Dedifferentiated amniotic fluid mesenchymal stem cell (primary cell): Measurements from ENCODE around the gene KCNB1.
"Not testable (repeated sequence)": the region's sequence is repeated elsewhere in the genome, so short reads cannot be mapped to it uniquely, and the experiment has no call there.

Experiments
- DNase-seq: peaks from one replicate; pipeline ENCODE4 v3.0.0-alpha.2; 2016; ENCODE audit errors: extremely low spot score

KCNB1 gene

DNA sequence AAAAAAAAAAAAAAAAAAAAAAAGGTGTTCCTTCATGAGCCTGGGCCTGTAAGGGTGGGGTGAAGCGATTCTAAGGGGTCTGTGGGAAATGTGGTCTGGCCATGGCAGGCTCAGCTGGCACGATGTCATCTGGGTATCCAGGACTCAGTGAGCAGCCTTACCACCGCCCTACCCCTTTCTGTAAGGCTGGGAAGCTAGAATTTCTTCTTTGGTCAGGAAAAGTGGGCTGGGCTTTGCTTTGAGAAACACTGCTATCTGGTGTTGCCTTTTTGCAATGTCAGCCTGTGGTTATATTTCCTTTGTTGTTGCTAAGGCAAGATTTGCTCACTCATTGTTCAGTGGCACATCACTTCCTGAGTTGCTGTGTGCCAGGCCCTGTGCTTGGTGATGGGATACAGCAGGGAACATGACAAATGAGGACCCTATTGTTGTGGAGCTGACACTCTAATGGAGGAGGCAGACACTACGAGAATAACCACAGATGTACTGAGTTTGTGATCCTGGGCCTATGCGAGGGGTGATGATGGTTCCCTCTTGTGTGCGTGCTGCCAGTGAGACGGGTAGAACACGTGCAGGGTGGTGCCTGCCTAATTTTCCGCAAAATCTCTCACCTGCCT is 158.7 kb downstream of the KCNB1 start:
- peak; percentile 93 for DNase-seq

DNA sequence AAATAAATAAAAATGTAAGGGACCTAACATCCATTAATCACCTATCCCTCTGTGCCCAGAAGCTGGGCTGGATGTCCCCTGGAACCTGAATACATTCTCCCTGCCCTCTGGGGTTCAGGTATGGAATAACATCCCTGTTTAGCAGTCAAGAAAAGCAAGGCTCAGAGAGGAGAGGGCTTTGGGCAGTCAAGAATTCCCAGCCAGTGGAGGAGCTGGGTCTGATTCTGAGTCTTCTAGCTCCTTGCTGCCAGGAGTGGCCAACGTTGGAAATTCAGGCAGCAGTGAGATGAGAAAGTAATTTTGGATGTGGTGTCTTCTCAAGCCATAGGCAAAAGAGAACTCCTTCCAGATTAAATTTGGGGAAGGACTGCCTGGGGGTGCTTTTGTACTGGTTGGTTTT is 162.0 kb downstream of the KCNB1 start:
- peak; percentile 60 for DNase-seq

DNA sequence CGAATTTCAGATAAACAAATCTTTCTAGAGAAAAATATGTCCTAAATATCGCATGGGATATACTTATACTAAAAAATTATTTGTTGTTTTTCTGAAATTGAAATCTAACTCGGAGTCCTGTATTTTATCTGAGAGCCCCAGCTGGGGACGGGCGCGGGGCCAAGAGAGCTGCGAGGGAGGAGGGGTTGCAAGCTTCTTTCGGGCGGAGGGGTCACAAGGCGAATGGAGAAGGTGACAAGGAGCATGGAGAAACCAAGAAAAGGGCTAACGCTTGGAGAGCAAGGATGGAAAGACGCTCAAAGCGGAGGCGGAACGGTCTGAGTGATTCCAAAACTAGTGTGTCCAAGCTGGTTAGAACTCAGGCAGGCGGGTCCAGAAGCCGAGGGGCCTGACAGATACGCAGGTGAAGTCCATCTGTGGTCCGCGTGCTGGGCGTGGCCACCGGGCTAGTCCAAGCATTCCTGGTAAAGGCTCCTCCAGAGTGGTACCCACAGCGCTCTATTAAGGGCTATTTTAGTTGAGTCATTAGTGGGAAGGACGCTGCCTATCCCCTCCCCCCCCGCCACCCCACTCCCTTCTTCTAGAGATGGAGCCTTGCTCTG is 163.2 kb downstream of the KCNB1 start:
- no peak for DNase-seq

DNA sequence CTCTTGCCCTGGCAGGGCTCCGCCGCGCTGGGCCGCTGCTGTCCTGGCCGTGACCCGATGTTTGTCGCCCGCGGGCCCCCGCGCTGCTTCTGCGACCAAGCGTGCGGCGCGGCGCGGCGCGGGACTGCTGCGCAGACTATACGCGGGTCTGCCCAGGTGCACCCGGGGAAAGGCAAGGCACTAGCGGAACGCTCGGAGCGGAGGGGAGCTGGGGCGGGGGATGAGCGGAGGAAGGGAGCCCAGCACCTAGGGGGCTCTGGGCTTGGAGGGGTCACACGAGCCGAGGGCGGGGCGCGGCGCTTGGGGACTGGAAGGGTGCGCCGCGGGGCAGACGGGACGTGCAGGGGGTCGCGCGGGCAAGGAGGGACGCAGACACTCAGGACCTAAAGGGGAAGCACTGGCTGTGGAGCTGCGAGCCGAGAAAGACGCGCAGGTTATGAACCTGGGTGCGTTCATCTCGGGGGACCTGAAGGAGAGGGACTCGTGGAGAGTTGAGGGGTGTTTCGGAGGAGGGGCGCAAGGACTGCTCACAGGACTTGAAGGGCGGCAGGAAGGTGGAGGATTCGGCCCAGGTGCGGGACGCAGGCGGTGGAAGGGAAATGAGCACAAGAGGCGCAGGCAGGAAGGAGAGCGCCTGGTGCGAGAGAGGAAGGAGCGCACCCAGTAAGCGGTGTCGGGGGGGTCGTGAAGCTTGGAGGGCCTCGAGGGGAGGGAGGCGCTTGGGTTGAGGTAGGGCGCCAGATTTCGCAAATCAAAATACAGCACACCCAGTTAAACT is 163.8 kb downstream of the KCNB1 start:
- DNase-seq: no peak

DNA sequence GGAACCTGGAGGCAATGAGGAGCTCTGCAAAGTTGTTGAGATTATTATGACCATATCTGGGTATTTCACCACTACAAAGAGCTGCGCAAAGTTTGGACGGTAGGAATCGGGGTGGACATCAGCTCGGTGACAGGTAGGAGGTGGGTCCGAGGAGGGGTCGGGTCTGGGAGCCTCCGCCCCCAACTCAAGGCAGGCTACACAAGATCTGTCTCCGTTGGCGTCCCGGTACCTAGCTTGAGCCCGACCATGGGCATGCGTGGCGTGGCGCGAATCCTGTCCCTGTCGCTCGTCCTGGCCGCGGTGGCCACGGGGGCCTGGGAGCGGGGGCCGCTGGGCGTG is 164.4 kb downstream of the KCNB1 start:
- no peak for DNase-seq

DNA sequence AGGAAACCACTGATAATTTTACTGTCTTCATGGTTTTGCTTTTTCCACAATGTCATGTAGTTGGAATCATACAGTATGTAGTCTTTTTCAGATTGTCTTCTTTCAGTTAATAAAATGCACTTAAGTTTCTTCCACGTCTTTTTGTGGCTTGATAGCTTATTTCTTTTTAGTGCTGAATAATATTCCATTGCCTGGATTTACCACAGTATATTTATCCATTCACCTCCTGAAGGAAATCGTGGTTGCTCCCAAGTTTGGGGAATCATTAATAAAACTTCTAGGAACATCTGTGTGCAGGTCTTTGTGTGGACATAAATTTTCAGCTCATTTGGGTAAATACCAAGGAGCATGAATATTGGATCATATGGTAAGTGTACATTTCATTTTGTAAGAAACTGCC is 165.8 kb downstream of the KCNB1 start:
- no peak for DNase-seq

DNA sequence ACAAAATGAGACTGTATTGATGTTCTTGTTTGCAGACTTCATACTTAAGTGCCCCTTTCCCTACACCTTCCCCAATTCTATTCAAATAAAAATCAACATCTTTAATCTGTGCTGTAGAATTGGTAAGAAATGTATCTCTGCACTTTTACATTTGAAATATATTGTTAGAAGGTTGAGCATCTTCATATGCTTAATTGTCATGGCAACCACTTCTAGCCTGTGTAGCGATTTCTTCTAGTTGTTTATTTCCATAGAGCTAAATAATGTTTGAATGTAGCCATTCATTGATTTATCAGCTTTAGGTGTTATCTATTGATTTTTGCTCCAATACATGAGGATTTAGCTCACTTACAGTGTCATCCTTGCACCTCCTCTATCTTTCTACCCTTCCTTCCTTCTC is 166.9 kb downstream of the KCNB1 start:
- DNase-seq: no peak

DNA sequence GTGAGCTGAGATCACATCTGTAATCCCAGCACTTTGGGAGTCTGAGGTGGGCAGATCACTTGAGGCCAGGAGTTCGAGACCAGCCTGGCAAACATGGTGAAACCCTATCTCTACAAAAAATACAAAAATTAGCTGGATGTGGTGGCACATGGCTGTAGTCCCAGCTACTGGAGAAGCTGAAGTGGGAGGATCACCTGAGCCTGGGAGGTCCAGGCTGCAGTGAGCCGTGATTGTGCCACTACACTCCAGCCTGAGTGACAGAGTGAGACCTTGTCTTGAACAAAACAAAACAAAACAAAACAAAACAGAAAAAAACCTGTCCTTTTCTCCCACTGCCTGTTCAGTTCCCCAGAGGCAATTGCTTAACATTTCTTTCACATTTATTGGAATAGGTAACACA is 168.4 kb downstream of the KCNB1 start:
- not testable (repeated sequence) for DNase-seq
